A549 (cell line): ENCODE data around the gene SMIM33.

Experiments used
- ESRRA ChIP-seq: fragments of 150-350 bp; IDR thresholded peaks from 2 replicates; pipeline ENCODE4 v1.6.1; 2014; ENCODE audit warnings: mild to moderate bottlenecking, low read length, borderline replicate concordance
- HEYL ChIP-seq: fragments of 250-450 bp; sonication (Bioruptor Pico); IDR thresholded peaks from 2 replicates; pipeline ENCODE4 v1.8.0; 2021; ENCODE audit warnings: mild to moderate bottlenecking, moderate library complexity
- POLR2A ChIP-seq: IDR thresholded peaks from 2 replicates; pipeline ENCODE4 v1.6.1; 2012; ENCODE audit warnings: mild to moderate bottlenecking, low read length
- RAD21 ChIP-seq, 2 experiments: fragments of >200 bp in 1 of 2; sonication (Bioruptor Twin) in 1 of 2; formaldehyde crosslinking in 1 of 2; IDR thresholded peaks in 1 of 2; conservative IDR thresholded peaks in 1 of 2; 2 replicates in 1 of 2; 3 replicates in 1 of 2; pipeline ENCODE4 v1.6.1; 2012 to 2018; ENCODE audit warnings: inconsistent platforms in 1 of 2
- SMC3 ChIP-seq: fragments of >200 bp; sonication (Bioruptor Twin); formaldehyde crosslinking; IDR thresholded peaks from 3 replicates; pipeline ENCODE4 v1.6.1; 2018; ENCODE audit warnings: inconsistent platforms
- ZC3H11A ChIP-seq: fragments of 450-650 bp; IDR thresholded peaks from 2 replicates; pipeline ENCODE4 v1.6.1; 2014; ENCODE audit warnings: antibody characterized with exemption, mild to moderate bottlenecking
- TF ChIP-seq, protein P1 (sequence below): fragments of >200 bp; sonication (Bioruptor Twin); formaldehyde crosslinking; IDR thresholded peaks from 3 replicates; pipeline ENCODE4 v1.5.1; 2016
- TF ChIP-seq, protein P2 (sequence below): fragments of 150-350 bp; IDR thresholded peaks from 2 replicates; pipeline ENCODE4 v1.6.1; 2014; ENCODE audit warnings: low read depth, mild to moderate bottlenecking, low read length

GRCh38 chr5:139488260-139488659 is 17.5 kb downstream of the SMIM33 start:
- TF ChIP-seq HEYL (no peak), SMC3 (no peak), ZC3H11A (no peak), RAD21 (conservative IDR thresholded peaks at IDR 0.05 in 1 of 2, IDR thresholded peaks at IDR 0.05 in 1 of 2) (no peak), POLR2A (no peak), ESRRA (no peak)
- TF ChIP-seq, protein P1, sequence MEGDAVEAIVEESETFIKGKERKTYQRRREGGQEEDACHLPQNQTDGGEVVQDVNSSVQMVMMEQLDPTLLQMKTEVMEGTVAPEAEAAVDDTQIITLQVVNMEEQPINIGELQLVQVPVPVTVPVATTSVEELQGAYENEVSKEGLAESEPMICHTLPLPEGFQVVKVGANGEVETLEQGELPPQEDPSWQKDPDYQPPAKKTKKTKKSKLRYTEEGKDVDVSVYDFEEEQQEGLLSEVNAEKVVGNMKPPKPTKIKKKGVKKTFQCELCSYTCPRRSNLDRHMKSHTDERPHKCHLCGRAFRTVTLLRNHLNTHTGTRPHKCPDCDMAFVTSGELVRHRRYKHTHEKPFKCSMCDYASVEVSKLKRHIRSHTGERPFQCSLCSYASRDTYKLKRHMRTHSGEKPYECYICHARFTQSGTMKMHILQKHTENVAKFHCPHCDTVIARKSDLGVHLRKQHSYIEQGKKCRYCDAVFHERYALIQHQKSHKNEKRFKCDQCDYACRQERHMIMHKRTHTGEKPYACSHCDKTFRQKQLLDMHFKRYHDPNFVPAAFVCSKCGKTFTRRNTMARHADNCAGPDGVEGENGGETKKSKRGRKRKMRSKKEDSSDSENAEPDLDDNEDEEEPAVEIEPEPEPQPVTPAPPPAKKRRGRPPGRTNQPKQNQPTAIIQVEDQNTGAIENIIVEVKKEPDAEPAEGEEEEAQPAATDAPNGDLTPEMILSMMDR, result no peak
- TF ChIP-seq, protein P2, sequence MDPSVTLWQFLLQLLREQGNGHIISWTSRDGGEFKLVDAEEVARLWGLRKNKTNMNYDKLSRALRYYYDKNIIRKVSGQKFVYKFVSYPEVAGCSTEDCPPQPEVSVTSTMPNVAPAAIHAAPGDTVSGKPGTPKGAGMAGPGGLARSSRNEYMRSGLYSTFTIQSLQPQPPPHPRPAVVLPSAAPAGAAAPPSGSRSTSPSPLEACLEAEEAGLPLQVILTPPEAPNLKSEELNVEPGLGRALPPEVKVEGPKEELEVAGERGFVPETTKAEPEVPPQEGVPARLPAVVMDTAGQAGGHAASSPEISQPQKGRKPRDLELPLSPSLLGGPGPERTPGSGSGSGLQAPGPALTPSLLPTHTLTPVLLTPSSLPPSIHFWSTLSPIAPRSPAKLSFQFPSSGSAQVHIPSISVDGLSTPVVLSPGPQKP, result no peak
